ENCODE results near the gene KLK8. TPM values are rescaled to one million over a fixed set of nuclear protein-coding genes. Genes with fewer than 3 reads are reported as not detected.

Gene KLK8
- total RNA-seq, 1 donor from 2014 or later, result not detected

DNA sequence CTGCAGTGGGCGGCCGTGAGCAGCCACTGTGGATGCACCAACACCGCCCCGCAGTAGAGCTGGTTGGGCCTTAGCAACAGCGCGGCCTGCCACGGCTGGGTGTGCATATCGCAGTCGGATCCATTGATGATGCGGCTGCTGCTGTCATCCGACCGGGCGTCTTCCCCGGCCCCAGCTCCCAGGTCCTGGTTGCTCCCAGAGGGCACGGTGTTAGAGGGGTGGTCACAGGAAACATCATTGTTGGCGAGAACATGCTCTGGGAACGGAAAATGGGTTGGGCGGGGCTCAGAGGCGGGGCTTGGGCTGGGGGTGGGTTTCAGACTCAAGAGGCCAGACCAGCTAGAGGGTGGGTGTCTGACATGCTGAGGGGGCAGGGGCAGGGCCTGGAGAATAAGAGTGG is 51.5 kb downstream of the KLK8 start:
- no peak for DNase-seq (ENCODE audit: low read depth)

DNA sequence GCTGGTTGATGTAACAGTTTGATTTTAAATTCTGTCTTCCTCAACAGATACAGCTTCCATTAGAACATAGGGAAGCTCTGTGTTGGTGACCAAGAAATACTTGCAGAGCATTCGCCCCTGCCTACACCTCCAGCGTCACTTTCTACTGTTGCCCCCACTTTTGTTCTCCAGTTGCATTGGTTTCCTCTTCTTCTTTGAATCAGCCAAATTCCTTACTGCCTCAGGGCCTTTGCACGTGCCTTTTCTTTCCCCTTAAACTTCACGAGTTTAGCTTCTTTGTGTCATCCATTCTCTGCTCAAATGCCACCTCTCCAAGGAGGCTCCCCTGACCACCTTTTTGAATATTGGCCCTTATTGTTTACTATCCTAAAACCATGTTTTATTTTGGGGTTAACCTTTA is 54.3 kb downstream of the KLK8 start:
- DNase-seq (ENCODE audit: low read depth), result no peak

Other genes with a start within 250 kb of the KLK8 start
- not detected in 2 replicates for gene GPR32, start 231.1 kb downstream of the KLK8 start, total RNA-seq
- gene ACP4, start 211.2 kb downstream of the KLK8 start, total RNA-seq, result not detected in 2 replicates
- gene KLK1, start 177.8 kb downstream of the KLK8 start, total RNA-seq, result not detected in 2 replicates
- gene KLK15, start 168.0 kb downstream of the KLK8 start, total RNA-seq, result not detected in 2 replicates
- not detected in 2 replicates for gene KLK3, start 146.7 kb downstream of the KLK8 start, total RNA-seq
- not detected in 2 replicates for gene KLK2, start 128.2 kb downstream of the KLK8 start, total RNA-seq
- gene KLK4, start 90.2 kb downstream of the KLK8 start, total RNA-seq, result not detected in 2 replicates
- 1.3 and 20.7 TPM in 2 replicates for gene KLK5, start 48.6 kb downstream of the KLK8 start, total RNA-seq
- 1.0 and 16.8 TPM in 2 replicates for gene KLK6, start 32.0 kb downstream of the KLK8 start, total RNA-seq
- 0.30 and 10.8 TPM in 2 replicates for gene KLK7, start 17.7 kb downstream of the KLK8 start, total RNA-seq
- 0.60 and 17.4 TPM in 2 replicates for gene KLK10, start 18.1 kb upstream of the KLK8 start, total RNA-seq
- gene KLK11, start 25.0 kb upstream of the KLK8 start, total RNA-seq, result not detected in 2 replicates
- not detected in 2 replicates for gene KLK12, start 33.4 kb upstream of the KLK8 start, total RNA-seq
- gene KLK13, start 63.5 kb upstream of the KLK8 start, total RNA-seq, result not detected in 2 replicates
- gene KLK14, start 81.3 kb upstream of the KLK8 start, total RNA-seq, result not detected in 2 replicates
- 6.4 and 7.8 TPM in 2 replicates for gene CTU1, start 106.8 kb upstream of the KLK8 start, total RNA-seq
- gene SIGLEC9, start 123.3 kb upstream of the KLK8 start, total RNA-seq, result not detected in 2 replicates
- gene SIGLEC7, start 140.7 kb upstream of the KLK8 start, total RNA-seq, result not detected in 2 replicates
- gene CD33, start 223.5 kb upstream of the KLK8 start, total RNA-seq, result not detected in 2 replicates
- gene SIGLECL1, start 249.5 kb upstream of the KLK8 start, total RNA-seq, result not detected in 2 replicates